Central memory CD4-positive, alpha-beta T cell (primary cell): ENCODE data around the gene BOLL.
"Not testable (repeated sequence)": the region's sequence is repeated elsewhere in the genome, so short reads cannot be mapped to it uniquely, and the experiment has no call there.

Experiments
- DNase-seq: peaks from one replicate; pipeline ENCODE4 v3.0.0; 2022

Gene BOLL

DNA sequence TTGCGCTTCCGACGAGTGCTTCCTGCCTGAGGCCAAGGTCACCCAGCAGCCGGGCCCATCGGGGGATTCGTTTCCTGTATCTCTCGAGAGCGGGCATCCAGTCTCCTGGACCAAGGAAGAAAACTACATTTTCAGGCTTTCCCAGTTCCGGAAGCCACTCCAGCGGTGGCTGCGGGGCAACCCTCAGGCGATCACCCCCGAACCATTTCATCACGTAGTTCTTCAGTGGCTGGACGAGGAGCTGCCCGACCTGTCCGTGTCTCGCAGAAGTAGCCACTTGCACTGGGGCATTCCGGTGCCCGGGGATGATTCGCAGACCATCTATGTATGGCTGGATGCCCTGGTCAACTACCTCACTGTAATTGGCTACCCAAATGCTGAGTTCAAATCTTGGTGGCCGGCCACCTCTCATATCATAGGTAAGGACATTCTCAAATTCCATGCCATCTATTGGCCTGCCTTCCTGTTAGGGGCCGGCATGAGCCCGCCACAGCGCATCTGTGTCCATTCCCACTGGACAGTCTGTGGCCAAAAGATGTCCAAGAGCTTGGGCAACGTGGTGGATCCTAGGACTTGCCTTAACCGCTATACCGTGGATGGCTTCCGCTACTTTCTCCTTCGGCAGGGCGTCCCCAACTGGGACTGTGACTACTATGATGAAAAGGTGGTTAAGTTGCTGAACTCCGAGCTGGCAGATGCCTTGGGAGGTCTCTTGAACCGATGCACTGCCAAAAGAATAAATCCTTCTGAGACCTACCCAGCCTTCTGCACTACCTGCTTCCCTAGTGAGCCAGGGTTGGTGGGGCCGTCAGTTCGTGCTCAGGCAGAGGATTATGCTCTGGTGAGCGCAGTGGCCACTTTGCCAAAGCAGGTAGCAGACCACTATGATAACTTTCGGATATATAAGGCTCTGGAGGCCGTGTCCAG is 78.9 kb downstream of the BOLL start:
- DNase-seq, result no peak

DNA sequence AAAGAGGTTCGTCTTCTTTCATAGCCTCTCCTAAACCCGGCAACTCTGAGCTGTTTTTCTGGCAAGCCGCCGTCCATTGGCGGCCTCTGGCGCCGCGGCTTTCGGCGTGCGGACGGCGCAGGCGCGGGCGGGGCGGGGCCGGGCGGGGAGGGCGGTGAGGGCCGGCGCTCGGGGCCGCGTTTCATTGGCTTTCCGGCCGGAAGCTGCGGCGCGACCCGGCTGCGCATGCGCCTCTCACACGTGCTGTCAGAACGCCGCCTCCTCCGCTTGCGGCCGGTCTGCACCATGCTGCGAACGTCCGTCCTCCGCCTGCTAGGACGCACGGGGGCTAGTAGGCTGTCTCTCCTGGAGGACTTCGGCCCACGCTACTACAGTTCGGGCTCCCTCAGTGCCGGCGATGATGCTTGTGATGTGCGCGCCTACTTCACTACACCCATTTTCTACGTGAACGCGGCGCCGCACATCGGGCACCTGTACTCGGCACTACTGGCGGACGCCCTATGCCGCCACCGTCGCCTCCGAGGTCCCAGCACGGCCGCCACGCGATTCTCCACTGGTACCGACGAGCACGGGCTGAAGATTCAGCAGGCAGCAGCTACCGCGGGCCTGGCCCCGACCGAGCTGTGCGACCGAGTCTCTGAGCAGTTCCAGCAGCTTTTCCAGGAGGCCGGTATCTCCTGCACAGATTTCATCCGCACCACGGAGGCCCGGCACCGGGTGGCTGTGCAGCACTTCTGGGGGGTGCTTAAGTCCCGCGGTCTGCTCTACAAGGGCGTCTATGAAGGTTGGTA is 79.8 kb downstream of the BOLL start, which contains the start of gene MARS2:
MARS2 (plus strand) TSS at position 249 of the 791 bp plus-strand sequence; CDS start at position 286, 37 bp downstream.
- peak; percentile 91 for DNase-seq

DNA sequence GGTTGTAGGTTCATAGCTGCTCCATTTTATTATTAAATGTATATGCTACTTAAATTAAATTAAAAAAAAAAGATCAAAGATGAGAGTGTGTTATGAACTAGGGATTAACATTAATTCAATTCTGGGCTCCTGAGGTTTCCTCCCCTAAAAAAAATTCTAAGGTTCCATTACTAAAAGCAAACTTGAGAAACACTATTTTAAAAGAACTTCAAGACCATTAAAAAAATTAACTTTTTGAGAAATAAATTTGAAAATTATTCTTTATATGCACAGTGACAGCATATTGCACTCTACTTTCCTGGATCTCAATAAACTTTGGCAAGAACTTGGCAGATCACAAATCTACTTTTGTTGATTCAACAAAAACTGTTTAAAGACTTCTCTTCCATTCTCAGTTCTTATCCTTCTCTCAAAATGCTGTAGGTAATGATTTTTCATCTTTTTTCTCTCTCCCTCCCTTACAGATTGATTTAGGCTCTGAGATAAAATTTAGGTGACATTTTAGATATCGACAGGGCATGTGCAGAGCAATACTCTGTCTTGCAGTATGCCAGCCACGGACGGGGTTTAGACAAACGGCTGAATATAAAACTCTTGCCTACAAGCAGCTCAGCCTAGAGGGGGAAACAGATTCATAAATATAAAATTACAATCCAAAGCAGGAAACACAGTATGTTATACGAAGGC is 80.5 kb downstream of the BOLL start:
- no peak for DNase-seq

DNA sequence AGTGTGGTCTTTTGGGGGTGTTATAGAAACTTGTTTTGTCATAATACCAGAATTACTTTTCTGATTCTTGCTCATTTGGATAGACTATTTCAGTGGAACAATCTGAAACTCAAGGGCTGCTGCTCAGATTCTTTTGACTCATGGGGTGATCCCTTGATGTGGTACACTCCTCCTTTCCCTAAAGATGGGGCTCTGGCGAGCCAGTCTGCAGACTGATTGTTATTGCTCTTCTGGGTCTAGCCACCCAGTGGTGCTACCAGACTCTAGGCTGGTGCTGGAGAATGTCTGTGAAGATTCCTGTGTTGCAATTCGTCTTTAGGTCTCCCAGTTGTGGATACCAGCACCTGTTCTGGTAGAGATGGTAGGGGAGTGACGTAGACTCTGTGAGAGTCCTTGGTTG is 84.2 kb downstream of the BOLL start:
- DNase-seq, result no peak

DNA sequence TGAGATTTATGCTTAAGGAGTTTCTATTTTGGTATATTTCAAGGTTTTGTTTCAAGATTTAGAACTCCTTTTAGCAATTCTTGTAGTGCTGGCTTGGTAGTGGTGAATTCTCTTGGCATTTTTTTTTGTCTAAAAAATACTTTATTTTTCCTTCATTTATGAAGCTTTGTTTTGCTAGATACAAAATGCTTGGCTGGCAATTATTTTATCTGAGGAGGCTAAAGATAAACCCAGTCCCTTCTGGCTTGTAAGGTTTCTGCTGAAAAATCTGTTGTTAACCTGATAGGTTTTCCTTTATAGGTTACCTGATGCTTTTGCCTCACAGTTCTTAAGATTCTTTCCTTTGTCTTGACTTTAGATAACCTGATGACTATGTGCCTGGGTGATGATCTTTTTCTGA is 85.4 kb downstream of the BOLL start:
- DNase-seq, result not testable (repeated sequence)

DNA sequence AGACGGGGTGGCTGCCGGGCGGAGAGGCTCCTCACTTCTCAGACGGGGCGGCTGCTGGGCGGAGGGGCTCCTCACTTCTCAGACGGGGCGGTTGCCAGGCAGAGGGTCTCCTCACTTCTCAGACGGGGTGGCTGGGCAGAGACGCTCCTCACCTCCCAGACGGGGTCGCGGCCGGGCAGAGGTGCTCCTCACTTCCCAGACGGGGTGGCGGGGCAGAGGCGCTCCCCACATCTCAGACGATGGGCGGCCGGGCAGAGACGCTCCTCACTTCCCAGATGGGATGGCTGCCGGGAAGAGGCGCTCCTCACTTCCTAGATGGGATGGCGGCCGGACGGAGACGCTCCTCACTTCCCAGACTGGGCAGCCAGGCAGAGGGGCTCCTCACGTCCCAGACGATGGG is 88.5 kb downstream of the BOLL start:
- not testable (repeated sequence) for DNase-seq

DNA sequence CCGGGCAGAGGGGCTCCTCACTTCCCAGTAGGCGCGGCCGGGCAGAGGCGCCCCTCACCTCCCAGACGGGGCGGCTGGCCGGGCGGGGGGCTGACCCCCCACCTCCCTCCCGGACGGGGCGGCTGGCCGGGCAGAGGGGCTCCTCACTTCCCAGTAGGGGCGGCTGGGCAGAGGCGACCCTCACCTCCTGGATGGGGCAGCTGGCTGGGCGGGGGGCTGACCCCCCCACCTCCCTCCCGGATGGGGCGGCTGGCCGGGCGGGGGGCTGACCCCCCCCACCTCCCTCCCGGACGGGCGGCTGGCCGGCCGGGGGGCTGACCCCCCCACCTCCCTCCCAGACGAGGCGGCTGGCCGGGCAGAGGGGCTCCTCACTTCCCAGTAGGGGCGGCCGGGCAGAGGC is 89.1 kb downstream of the BOLL start:
- DNase-seq, result not testable (repeated sequence)

DNA sequence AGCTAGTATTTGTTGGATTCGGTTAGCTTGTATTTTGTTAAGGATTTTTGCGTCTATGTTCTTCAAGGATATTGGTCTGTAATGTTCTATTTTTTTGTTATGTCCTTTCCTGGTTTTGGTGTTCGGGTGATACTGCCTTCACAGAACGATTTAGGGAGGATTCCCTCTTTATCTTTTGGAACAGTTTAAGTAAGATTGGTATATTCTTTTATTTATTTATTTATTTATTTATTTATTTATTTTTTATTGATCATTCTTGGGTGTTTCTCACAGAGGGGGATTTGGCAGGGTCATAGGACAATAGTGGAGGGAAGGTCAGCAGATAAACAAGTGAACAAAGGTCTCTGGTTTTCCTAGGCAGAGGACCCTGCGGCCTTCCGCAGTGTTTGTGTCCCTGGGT is 89.9 kb downstream of the BOLL start:
- not testable (repeated sequence) for DNase-seq

DNA sequence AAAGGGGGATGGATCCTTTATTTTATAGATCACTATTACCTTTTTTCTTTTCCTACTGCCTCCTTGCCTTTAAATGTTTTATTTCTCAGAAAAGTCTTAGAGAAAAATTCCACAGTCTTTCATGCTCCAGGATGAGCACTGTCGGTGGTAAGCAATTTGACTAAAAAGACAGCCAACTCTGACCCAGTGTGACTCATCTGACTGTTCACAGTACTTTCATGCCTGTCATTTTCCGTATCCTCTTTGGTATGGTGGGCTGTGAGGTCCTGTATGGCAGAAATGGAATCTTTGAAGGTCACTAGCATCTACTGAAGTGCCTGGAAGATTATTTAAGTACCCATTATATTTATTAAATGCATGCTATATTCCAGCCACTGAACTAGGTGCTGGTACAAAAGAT is 107.6 kb downstream of the BOLL start:
- DNase-seq, result no peak

DNA sequence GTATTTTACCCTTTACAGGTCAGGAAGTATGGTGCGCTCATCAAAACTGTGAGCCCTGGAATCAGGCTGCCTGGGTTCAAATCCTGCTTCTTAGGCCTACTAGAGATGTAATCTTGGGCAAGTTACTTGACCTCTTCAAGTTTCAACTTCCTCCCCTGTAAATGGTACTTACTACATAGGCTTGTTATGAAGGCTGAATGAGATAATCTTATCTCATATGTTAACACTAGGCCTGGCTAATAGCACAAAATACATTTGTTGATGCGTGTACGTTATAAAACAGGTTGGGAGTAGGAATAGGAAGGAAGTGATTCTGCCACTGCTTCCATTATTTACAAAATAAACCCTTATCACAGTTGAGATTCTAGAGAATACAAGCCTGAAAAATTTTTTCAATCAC is 108.1 kb downstream of the BOLL start:
- no peak for DNase-seq
